Stimulated activated CD8-positive, alpha-beta memory T cell treated with anti-CD3 and anti-CD28 coated beads, Interleukin-15, amount 100 ng/mL, for 1 hour (primary cell): ENCODE data around the gene ADCY2.
"Not testable (repeated sequence)": the region's sequence is repeated elsewhere in the genome, so short reads cannot be mapped to it uniquely, and the experiment has no call there.

ENCODE experiments used
- DNase-seq: peaks from one replicate; pipeline ENCODE4 v3.0.0-alpha.2; 2020; ENCODE audit warnings: low read depth

ADCY2 gene

DNA sequence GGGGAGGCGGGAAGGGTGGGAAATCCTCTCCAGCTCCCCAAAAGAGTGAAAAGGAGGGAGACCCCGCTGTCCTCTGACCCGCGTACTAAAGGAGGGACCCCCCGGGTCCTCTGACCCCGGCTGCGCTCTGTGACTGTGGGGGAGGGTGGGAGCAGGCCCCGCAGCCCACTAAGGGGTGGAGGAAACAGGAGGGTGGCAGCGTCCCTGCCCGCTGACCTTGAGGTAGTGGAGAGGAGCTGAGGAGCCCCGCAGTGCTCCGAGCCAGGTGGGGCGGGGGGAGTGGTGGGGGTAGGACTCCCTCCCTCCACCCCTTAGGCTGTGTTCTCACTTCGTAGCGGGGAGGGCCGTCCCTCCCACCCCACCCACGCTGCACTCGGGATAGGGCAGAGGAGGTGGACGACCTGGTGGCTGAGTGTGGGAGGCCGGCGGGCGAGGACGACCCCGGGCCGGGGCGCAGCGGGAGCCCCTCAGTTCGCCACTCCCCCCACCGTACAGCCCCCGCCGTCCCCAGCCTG lies 449 bp upstream of the ADCY2 start:
- DNase-seq = no peak

DNA sequence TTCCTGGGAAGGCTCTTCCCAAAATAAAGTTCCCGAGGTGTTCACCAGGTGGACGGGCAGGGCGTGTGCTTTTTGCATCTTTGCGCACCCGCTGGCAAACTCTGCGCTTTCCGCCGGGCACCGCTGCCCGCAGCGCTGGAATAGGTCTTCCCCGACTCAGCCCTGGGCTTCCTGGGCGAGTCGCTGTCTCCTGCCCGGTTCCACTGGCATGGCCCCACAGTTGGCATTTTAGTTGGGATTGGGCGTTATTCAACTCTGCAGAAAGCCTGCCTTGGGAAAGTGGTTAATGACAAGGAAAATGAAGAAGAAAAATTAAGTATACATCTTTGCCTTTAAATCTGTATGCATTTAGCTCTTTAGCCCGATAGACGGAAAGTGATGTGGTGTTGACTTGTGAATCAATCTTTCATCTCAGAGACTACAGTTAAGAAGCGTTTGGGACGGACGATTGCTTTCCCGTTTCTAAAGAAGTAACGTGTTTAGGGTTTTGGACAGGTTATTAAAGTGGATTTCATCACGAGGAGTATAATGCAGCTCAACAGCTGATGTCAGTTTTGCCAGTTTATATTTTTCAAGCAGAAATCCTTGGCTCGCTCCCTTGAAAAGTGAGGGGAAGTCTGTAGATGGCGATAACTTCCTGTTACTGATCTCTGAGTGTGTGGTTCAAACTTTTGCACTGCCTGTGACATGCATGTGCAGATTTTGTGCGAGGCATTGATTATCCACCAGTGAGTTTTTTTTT lies 946 bp downstream of the ADCY2 start:
- DNase-seq = no peak

DNA sequence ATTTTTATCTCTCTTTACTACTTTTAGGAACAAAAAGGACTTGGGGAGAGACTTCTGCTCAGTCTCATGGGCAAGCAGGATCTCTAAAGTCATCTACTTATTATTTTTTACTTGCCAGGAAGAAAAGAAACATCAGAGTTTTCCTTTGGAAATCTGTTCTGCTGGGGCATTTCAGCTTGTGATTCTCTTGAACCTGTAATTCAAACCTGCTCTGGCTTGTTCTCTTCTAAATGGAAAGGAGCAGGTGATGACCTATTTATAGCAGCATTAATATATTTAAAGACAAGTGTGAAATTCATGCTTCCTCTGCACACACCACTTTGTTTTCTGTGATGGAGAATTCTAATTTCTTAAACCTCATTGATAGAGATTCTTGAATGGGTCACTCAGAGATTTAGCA lies 2.0 kb downstream of the ADCY2 start:
- no peak for DNase-seq

- DNase-seq = no peak
These were observed 2.8 kb downstream of the ADCY2 start for GRCh38 chr5:7398596-7399280.

DNA sequence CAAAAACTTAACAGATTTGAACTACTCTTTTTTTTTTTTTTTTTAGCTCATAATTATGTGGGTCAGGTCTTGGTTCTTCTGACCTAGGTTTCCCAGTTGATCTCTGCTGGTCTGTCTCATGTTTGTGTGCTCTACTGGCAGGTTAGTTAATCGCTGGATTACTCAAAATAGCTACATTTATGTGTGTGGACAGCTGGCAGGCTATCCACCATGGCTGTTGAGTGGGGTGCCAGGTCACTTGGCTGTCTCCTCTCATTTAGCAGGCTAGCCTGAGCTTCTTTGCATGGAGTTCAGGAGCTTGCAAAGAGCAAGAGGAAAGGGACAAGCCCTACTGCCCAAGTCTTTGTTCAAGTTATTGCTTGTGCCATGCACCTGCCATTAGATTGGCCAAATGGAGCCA lies 9.3 kb downstream of the ADCY2 start:
- DNase-seq = no peak

DNA sequence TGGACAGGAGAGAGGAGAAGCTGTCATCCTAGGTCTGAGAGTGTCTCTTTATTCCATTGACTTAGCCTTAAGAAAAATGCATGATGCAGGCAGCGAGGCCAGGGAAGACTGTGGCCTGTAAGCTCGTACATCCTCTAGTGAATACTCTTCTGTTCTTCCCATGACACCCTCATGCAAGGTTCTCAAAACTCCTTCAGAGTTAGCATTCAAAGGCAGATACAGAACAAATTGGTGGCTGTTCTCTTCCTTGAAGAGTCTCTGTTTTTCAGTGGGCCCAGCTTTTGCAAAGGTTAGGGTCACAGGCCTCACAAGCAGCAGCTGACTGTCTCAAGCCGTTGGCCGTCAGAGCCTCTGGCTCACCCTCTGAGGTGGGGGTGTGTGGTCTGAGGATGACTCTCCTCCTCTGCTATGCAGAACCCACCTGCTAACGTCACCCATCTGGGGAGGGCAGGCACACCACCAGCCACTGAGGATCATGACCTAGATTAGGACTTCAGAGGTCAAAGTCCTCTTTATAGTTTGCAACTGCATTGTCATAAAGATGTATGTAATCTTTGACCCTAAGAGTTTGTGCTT lies 15.1 kb downstream of the ADCY2 start:
- DNase-seq = no peak

GRCh38 chr5:7412409-7412808 lies 16.5 kb downstream of the ADCY2 start:
- DNase-seq = no peak

- no peak for DNase-seq
These were observed 19.2 kb downstream of the ADCY2 start for GRCh38 chr5:7415123-7415522.

DNA sequence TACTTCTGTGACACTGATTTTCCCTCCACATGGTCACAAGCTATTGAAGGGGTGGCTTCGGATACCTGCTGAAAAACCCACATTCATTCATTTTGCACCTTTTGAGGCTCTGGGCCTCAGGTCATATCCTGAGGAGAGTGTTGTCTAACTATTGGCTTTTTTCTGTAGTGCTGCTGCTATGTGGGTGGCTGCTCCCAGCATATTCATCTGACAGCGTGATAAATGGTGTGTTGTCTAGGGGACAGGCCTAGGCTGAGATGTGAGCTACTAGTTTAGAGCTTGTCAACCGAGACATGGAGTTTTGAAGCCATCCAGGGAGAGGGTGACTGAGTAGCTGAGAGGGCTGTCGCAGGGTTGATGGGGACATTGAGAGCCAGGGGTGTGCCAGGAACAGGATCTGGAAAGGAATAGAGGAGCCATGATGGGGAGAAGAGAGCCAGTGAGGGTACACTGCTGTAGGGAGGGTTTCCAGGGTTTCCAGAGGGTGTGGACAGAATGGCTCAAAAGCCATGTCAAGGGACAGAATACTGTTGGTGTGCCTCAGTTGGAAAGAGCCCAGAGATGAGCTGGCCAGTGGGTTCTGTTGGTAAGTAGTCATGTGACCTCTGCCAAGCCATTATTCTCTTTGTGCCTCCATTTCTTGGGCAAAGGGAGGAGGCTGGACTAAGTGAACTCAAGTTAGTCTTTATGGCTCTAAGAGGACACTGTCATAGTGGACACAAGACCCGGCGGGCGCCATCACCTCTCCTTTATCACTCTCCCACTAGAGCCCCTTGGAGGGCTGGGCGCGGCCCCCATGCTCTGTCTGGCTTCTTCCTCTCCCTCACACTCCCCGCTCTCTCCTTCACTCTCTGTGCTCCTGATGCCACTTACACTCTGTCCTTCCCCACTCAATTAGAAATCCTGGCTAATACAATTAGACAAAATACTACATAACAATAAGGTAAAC lies 19.9 kb downstream of the ADCY2 start:
- no peak for DNase-seq

- DNase-seq = no peak
These were observed 22.3 kb downstream of the ADCY2 start for GRCh38 chr5:7418276-7418675.

DNA sequence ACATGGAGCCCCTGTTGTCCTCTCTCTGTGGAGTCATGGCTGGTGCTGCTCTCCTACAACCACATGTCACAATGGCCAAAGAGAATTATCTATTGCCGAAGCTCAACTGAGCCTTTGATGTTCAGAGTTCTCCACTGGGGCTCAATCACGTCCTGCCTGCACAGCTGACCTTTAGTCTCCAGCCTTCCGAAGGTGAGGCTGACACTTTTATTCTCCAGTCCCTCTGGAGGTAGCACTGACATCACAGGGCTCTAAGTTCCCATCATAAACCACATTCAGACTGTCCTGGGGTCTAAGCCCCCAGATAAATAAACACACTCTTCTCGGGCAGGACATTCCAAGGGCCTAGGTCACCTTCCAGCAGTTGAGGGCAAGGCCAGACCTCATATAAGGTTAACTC lies 23.4 kb downstream of the ADCY2 start:
- no peak for DNase-seq

- no peak for DNase-seq
These were observed 23.9 kb downstream of the ADCY2 start for GRCh38 chr5:7419846-7420245.

- DNase-seq = no peak
These were observed 24.8 kb downstream of the ADCY2 start for GRCh38 chr5:7420510-7421280.

GRCh38 chr5:7422316-7423106 lies 26.6 kb downstream of the ADCY2 start:
- no peak for DNase-seq

DNA sequence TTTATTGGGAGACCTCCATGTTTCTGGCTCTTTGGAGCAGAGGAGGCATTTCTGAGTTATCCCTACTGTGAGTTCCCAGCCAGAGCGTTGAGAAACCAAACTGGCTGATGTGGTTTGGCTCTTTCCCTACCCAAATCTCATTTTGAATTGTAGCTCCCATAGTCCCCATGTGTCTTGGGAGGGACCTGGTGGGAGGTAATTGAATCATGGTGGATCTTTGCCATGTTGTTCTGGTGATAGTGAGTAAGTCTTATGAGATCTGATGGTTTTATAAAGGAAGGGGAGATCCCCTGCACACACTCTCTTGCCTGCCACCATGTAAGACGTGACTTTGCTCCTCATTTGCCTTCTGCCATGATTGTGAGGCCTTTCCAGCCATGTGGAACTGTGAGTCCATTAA lies 27.3 kb downstream of the ADCY2 start:
- DNase-seq = not testable (repeated sequence)

DNA sequence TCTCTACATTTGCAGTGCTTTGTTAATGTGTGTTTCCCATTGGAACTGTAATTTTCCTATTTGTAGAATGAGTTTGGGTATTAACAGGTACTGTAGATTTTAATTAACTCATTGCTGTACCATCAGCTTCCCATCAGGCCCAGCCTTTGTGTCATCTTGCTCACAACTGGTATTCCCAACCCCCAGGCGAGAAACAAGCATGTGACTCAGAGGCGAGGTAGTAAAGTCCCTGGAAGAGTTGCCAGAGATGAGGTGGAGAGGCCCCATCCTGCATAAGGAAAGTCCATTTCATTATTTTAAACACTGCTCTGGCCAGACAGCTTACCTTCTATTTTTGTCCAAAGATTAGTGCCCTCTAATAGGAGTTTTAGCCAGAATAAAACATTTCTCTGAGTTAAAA lies 29.9 kb downstream of the ADCY2 start:
- DNase-seq = no peak

DNA sequence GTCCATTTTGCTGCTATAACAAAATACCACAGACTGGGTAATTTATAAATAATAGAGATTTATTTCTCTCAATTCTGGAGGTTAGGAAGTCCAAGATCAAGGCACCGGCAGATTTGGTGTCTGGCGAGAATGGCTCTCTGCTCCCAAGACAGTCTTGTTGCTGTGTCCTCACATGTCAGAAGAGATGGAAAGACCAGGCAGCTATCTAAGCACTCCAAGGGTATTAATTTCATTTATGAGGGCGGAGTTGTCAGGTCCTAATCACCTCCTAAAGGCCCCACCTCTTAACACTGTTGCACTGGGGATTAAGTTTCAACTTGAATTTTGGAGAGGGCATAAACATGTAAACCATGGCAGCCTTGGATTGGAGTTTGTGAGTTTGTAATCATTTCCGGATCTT lies 30.3 kb downstream of the ADCY2 start:
- no peak for DNase-seq

GRCh38 chr5:7434914-7435313 lies 39.0 kb downstream of the ADCY2 start:
- no peak for DNase-seq

- no peak for DNase-seq
These were observed 39.6 kb downstream of the ADCY2 start for GRCh38 chr5:7435503-7435902.

GRCh38 chr5:7436521-7436920 lies 40.6 kb downstream of the ADCY2 start:
- DNase-seq = no peak

DNA sequence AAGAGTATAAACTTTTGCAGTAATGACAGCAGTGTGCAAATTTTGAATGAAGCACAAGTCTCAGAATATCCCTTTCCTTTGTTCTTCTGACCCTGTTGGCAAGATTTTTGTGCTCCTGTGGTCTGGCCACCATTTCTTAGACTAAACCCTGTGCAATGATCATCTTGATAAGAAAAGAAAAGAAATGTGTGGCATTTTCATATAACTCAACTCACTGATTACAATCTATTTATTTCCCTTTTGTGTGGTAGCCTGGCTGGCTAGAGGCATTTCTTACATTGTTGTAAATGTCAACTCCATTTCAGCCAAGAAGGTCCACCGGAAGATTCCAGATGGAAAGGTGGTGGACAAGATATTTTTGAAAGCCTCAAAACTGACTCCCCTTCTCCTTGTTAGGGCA lies 41.9 kb downstream of the ADCY2 start:
- DNase-seq = no peak
